K562 (cell line): ENCODE data around the gene ST7. TPM values are rescaled to one million over a fixed set of nuclear protein-coding genes. Genes with fewer than 3 reads are reported as not detected.

Source experiments
- ARID4B ChIP-seq: sonication (generic); formaldehyde crosslinking; IDR thresholded peaks from 2 replicates; pipeline ENCODE4 v1.8.0; 2022; ENCODE audit warnings: mild to moderate bottlenecking, missing genetic modification reagents
- CHD1 ChIP-seq: fragments of 200-600 bp; sonication (generic); IDR thresholded peaks from one replicate; pipeline ENCODE4 v1.6.1; 2012; ENCODE audit warnings: mild to moderate bottlenecking, moderate library complexity, low read length, inconsistent platforms
- CREB3L1 ChIP-seq: fragments of 450-650 bp; IDR thresholded peaks from 2 replicates; pipeline ENCODE4 v1.6.1; 2014; ENCODE audit warnings: low read depth, mild to moderate bottlenecking, moderate library complexity, borderline replicate concordance
- CTBP1 ChIP-seq: fragments of 450-650 bp; IDR thresholded peaks from 2 replicates; pipeline ENCODE4 v1.6.1; 2016; ENCODE audit warnings: borderline replicate concordance
- E4F1 ChIP-seq: fragments of 250-450 bp; sonication (Bioruptor Pico); IDR thresholded peaks from 2 replicates; pipeline ENCODE4 v1.5.0; 2021; ENCODE audit warnings: mild to moderate bottlenecking, borderline replicate concordance
- ETV5 ChIP-seq: sonication (generic); formaldehyde crosslinking; IDR thresholded peaks from 2 replicates; pipeline ENCODE4 v1.4.0; 2020; ENCODE audit warnings: low read depth, mild to moderate bottlenecking, missing genetic modification reagents
- EZH2 ChIP-seq: IDR thresholded peaks from 2 replicates; pipeline ENCODE4 v1.6.1; 2012; ENCODE audit warnings: low read depth, mild to moderate bottlenecking, inconsistent platforms, low read length, borderline replicate concordance
- GABPB2 ChIP-seq: fragments of 250-450 bp; sonication (Bioruptor Pico); conservative IDR thresholded peaks from 2 replicates; pipeline ENCODE4 v1.5.1; 2021; ENCODE audit warnings: mild to moderate bottlenecking
- GTF2B ChIP-seq: IDR thresholded peaks from 2 replicates; pipeline ENCODE4 v1.6.1; 2011; ENCODE audit not compliant: insufficient read length; ENCODE audit errors: extremely low read depth
- HDAC1 ChIP-seq, 2 experiments: fragments of 450-650 bp; IDR thresholded peaks; 2 replicates each; pipeline ENCODE4 v1.6.1; 2016 to 2017; ENCODE audit warnings: inconsistent platforms in 1 of 2, mild to moderate bottlenecking in 1 of 2, moderate library complexity in 1 of 2
- HDAC2 ChIP-seq: fragments of 450-650 bp; IDR thresholded peaks from 2 replicates; pipeline ENCODE4 v1.6.1; 2016; ENCODE audit warnings: mild to moderate bottlenecking
- HDAC3 ChIP-seq: fragments of 450-650 bp; IDR thresholded peaks from 2 replicates; pipeline ENCODE4 v1.6.1; 2018; ENCODE audit warnings: borderline replicate concordance, mild to moderate bottlenecking, moderate library complexity; ENCODE audit not compliant: partially characterized antibody
- LARP7 ChIP-seq: fragments of 450-650 bp; IDR thresholded peaks from 2 replicates; pipeline ENCODE4 v1.6.1; 2016
- MYC ChIP-seq, 2 experiments: fragments of 250-450 bp in 1 of 2; sonication (Bioruptor Pico) in 1 of 2; IDR thresholded peaks; 2 replicates each; pipeline versions ENCODE4 v1.5.1 to v1.6.1; 2012 to 2021; ENCODE audit warnings: low read depth in 2 of 2, borderline replicate concordance in 1 of 2, improper control_type of control experiment in 1 of 2, low read length in 1 of 2, mild to moderate bottlenecking in 1 of 2, moderate library complexity in 1 of 2
- NFRKB ChIP-seq: fragments of 450-650 bp; IDR thresholded peaks from 2 replicates; pipeline ENCODE4 v1.6.1; 2016; ENCODE audit warnings: low read depth
- POLR2A ChIP-seq: fragments of 450-650 bp; conservative IDR thresholded peaks from 2 replicates; pipeline ENCODE4 v1.6.1; 2016
- SRSF3 ChIP-seq: fragments of 200-400 bp; formaldehyde crosslinking; IDR thresholded peaks from 2 replicates; pipeline ENCODE4 v1.6.1; 2016; ENCODE audit warnings: mild to moderate bottlenecking, low read length, moderate library complexity; ENCODE audit not compliant: insufficient read depth
- TAF7 ChIP-seq: fragments of 450-650 bp; IDR thresholded peaks from 2 replicates; pipeline ENCODE4 v1.6.1; 2016; ENCODE audit warnings: missing genetic modification characterization, missing compliant biosample characterization
- TCF3 ChIP-seq: sonication (generic); formaldehyde crosslinking; IDR thresholded peaks from 2 replicates; pipeline ENCODE4 v1.4.0; 2020; ENCODE audit warnings: mild to moderate bottlenecking, missing genetic modification reagents
- TGIF2 ChIP-seq: sonication (generic); formaldehyde crosslinking; IDR thresholded peaks from 2 replicates; pipeline ENCODE4 v1.8.1; 2022; ENCODE audit warnings: mild to moderate bottlenecking, missing genetic modification reagents, moderate library complexity
- polyA plus RNA-seq, 8 experiments: library from polyadenylated mRNA; depleted of rRNA in 4 of 8; stranded (reverse) in 5 of 8; unstranded in 3 of 8; fragments of >200 nt; fragmentation: Nextera tagmentation in 2 of 8; fragmentation: Illumina TruSeq in 1 of 8; extraction: Ambion mirVana in 2 of 8; extraction: Trizol in 1 of 8; gene quantifications; 2 replicates each; pipeline versions ENCODE4 v1.2.1 to v1.2.3, GENCODE V29; 2011 to 2014; ENCODE audit warnings: inconsistent platforms in 1 of 8, missing spikeins in 1 of 8
- total RNA-seq, 7 experiments: library from RNA; depleted of rRNA in 6 of 7; stranded (reverse); fragments of >200 nt in 6 of 7; fragmentation: Illumina TruSeq in 2 of 7; extraction: Trizol in 2 of 7; gene quantifications; 2 replicates each; pipeline versions ENCODE4 v1.2.1 to v1.2.3, GENCODE V29; 2011 to 2021; ENCODE audit warnings: low replicate concordance in 1 of 7

ST7 gene
- total and polyA plus RNA-seq, 9 of the 15 experiments (the other 6 are each of a cell fraction or from before 2014, with no cell fraction given) = 23.9 to 56.3 (median 36.9) TPM

GRCh38 chr7:117124591-117125220, 171.4 kb downstream of the ST7 start (continued):
- no peak for TF ChIP-seq ARID4B (CRISPR knock-in tag)
- TF ChIP-seq EZH2 = no peak
- no peak for TF ChIP-seq CREB3L1
- peak; percentile 69; the same call in 1 of the 2 replicates for TF ChIP-seq CTBP1
- TF ChIP-seq CHD1 = no peak
- peak; percentile 61; the same call in 1 of the 2 replicates for TF ChIP-seq ETV5 (CRISPR knock-in tag)
- no peak for TF ChIP-seq SRSF3
- TF ChIP-seq TAF7 (tag) = no peak
- peak; percentile 59 for TF ChIP-seq TCF3 (CRISPR knock-in tag)
- peak; percentile 89; the same call in 1 of the 2 replicates for TF ChIP-seq HDAC2
- TF ChIP-seq GTF2B = no peak
- TF ChIP-seq E4F1 (CRISPR knock-in tag) = no peak
- TF ChIP-seq TGIF2 = no peak
- TF ChIP-seq LARP7 = no peak
- no peak for TF ChIP-seq HDAC3
- TF ChIP-seq POLR2A = no peak
- 0 out of 2 replicates have a peak, but pooled peaks have one; percentile 61 for TF ChIP-seq MYC (IDR thresholded peaks at IDR 0.05; ENCODE audit: low read depth, low read length)
- TF ChIP-seq MYC (CRISPR knock-in tag; IDR thresholded peaks at IDR 0.05; ENCODE audit: borderline replicate concordance, low read depth) = no peak
- peak in 1 of 2 experiments; percentile 88; a peak in 1 of 4 replicates for TF ChIP-seq HDAC1 (IDR thresholded peaks at IDR 0.05)
- TF ChIP-seq NFRKB = no peak
- no peak for TF ChIP-seq GABPB2 (CRISPR knock-in tag)
